Activated CD8-positive, alpha-beta T cell treated with anti-CD3 and anti-CD28 coated beads for 36 hours (primary cell): Measurements from ENCODE around the gene TNFSF8. TPM values are rescaled to one million over a fixed set of nuclear protein-coding genes. Genes with fewer than 3 reads are reported as not detected.

Experiments used
- ATAC-seq: fragments of 200-7000 bp; cut with Tn5 transposase; one replicate; pipeline ENCODE4 v1.10.0; 2021; ENCODE audit warnings: mild to moderate bottlenecking, moderate library complexity
- CTCF ChIA-PET: fragments of 350-600 bp; sonication (Branson Sonifier 250); formaldehyde crosslinking; loops from one replicate; lab custom pipeline; 2021; ENCODE audit warnings: antibody characterized with exemption; lab: Charles Lee
- POLR2A ChIA-PET: fragments of 350-600 bp; sonication (Branson Sonifier 250); formaldehyde crosslinking; loops from one replicate; lab custom pipeline; 2021; ENCODE audit warnings: antibody characterized with exemption; lab: Charles Lee
- DNase-seq: peaks from one replicate; pipeline ENCODE4 v3.0.0-alpha.2; 2020
- H3K27ac Mint-ChIP-seq: one replicate; pipeline ENCODE4 v1.8.0; 2021; ENCODE audit warnings: mild to moderate bottlenecking, mixed read lengths
- H3K27me3 Mint-ChIP-seq: one replicate; pipeline ENCODE4 v1.8.0; 2021; ENCODE audit warnings: mixed read lengths
- H3K36me3 Mint-ChIP-seq: one replicate; pipeline ENCODE4 v1.8.0; 2021; ENCODE audit warnings: low read depth, mixed read lengths
- H3K4me1 Mint-ChIP-seq: one replicate; pipeline ENCODE4 v1.8.0; 2021; ENCODE audit warnings: low read depth, mixed read lengths
- H3K4me3 Mint-ChIP-seq: one replicate; pipeline ENCODE4 v1.8.0; 2021; ENCODE audit warnings: mild to moderate bottlenecking, moderate library complexity, mixed read lengths
- H3K9me3 Mint-ChIP-seq: one replicate; pipeline ENCODE4 v1.8.0; 2021; ENCODE audit warnings: mixed read lengths
- intact Hi-C: fragments of 100-400 bp; cut with micrococcal nuclease; formaldehyde crosslinking; loops from one replicate; pipeline ENCODE4 v1.10.0; 2022
- total RNA-seq, 2 experiments: library from RNA; stranded (reverse); gene quantifications; one replicate each; pipeline ENCODE4 v1.2.3, GENCODE V29; 2021
- TF ChIP-seq, protein P1 (sequence below): fragments of 200-600 bp; IDR thresholded peaks from one replicate; pipeline ENCODE4 v1.8.0; 2022; ENCODE audit warnings: antibody characterized with exemption, mild to moderate bottlenecking

TNFSF8 gene
- total RNA-seq, 2 experiments from 2014 or later = 21.7 to 23.9 TPM

DNA sequence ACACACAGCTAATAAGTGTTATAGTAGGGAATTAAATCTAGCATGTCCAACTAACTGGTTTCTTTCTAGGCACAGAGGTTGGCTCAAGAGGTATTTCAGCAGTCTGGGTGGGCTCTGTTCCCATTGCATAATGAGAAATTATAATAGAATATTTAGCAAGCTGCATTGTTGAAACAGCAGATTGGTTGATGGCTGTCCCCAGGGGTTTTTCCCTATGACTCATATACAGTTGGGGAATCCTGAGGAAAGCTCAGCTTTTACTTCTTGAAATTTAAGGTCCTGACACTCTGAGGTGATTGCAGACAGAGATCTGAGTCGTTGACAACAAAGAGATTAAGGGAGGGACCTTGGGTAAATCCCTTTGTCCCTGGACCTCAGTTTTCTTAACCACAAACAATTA, 38.3 kb upstream of the TNFSF8 start:
- Mint-ChIP-seq H3K4me1 (peaks cover 23% of the 10 kb centered on the region), H3K27ac (peak overlapping the region; percentile 51), H3K9me3 (peaks cover 4% of the 10 kb centered on the region), H3K36me3 (no peaks in the 10 kb centered on the region), H3K4me3 (no peak overlapping the region), H3K27me3 (no peaks in the 10 kb centered on the region)
- ATAC-seq (peak; percentile 79), DNase-seq (peak; percentile 26)
- intact Hi-C loops = loop anchor here (2.0 kb wide), 1 partner anchor 20 kb away; no protein-coding TSS in a partner anchor
- POLR2A ChIA-PET = interaction anchor here (1.2 to 2.2 kb wide), 3 partner anchors 10 to 38 kb away, joined by 3 to 7 read pairs (median 5); no protein-coding TSS in a partner anchor
- CTCF ChIA-PET = interaction anchor here (1.2 to 1.8 kb wide), 4 partner anchors 37 to 287 kb away, joined by 3 to 7 read pairs (median 4); no protein-coding TSS in a partner anchor
- TF ChIP-seq, protein P1, sequence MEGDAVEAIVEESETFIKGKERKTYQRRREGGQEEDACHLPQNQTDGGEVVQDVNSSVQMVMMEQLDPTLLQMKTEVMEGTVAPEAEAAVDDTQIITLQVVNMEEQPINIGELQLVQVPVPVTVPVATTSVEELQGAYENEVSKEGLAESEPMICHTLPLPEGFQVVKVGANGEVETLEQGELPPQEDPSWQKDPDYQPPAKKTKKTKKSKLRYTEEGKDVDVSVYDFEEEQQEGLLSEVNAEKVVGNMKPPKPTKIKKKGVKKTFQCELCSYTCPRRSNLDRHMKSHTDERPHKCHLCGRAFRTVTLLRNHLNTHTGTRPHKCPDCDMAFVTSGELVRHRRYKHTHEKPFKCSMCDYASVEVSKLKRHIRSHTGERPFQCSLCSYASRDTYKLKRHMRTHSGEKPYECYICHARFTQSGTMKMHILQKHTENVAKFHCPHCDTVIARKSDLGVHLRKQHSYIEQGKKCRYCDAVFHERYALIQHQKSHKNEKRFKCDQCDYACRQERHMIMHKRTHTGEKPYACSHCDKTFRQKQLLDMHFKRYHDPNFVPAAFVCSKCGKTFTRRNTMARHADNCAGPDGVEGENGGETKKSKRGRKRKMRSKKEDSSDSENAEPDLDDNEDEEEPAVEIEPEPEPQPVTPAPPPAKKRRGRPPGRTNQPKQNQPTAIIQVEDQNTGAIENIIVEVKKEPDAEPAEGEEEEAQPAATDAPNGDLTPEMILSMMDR = no peak

DNA sequence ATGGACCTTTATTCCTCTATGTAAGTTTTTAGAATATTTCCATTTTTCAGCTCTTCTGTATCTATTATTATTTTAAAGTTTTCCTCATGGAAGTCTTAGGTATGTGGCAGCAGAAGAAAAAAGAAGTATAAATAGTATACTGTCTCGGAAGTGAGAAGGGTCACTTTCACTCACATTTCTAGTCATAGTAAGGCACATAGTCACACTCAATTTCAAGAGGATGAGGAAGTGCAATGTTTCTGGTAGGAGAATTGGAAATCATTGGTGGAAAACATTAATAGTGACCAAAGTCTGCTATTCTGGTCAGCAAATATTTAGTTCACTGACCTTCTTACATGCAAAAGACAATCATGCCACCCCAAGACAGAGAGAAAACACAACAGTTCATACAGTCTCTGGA, 35.2 kb upstream of the TNFSF8 start:
- H3K9me3 Mint-ChIP-seq = peaks cover 29% of the 10 kb centered on the region
- ChIA-PET POLR2A (interaction anchor here (0.7 kb wide), 1 partner anchor 541 kb away, joined by 4 read pairs; no protein-coding TSS in a partner anchor), CTCF (interaction anchor here (1.0 kb wide), 1 partner anchor 56 kb away, joined by 3 read pairs; no protein-coding TSS in a partner anchor)
- no peak overlapping the region for H3K4me3 Mint-ChIP-seq
- H3K27ac Mint-ChIP-seq = no peak overlapping the region
- TF ChIP-seq, protein P1 = no peak
- intact Hi-C loops = no loop called here
- ATAC-seq (no peak), DNase-seq (no peak)
- peaks cover 12% of the 10 kb centered on the region for H3K36me3 Mint-ChIP-seq
- H3K4me1 Mint-ChIP-seq = peaks cover 24% of the 10 kb centered on the region
- H3K27me3 Mint-ChIP-seq = no peaks in the 10 kb centered on the region

DNA sequence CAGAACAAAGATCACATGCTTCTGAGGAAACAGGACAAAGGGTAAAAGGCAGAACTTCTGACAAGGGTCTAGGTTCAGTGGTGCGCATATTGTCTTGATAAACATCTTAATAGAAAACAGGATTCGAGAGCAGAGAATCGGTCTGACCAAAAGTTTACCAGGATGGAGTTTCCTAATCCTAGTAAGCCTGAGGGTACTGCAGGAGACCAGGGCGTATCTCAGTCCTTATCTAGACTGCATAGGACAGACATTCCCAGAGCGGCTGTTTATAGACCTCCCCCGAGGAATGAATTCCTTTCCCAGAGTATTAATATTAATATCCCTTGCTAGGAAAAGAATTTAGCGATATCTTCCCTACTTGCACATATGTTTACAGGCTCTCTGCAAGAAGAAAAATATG, 32.4 kb upstream of the TNFSF8 start:
- CTCF ChIA-PET = no interaction called here
- intact Hi-C loops = no loop called here
- Mint-ChIP-seq H3K4me3 (no peak overlapping the region), H3K4me1 (peaks cover 34% of the 10 kb centered on the region), H3K27ac (no peak overlapping the region), H3K27me3 (no peaks in the 10 kb centered on the region), H3K9me3 (peaks cover 49% of the 10 kb centered on the region), H3K36me3 (peaks cover 32% of the 10 kb centered on the region)
- no peak for ATAC-seq
- no peak for DNase-seq
- TF ChIP-seq, protein P1 = no peak
- POLR2A ChIA-PET = no interaction called here

DNA sequence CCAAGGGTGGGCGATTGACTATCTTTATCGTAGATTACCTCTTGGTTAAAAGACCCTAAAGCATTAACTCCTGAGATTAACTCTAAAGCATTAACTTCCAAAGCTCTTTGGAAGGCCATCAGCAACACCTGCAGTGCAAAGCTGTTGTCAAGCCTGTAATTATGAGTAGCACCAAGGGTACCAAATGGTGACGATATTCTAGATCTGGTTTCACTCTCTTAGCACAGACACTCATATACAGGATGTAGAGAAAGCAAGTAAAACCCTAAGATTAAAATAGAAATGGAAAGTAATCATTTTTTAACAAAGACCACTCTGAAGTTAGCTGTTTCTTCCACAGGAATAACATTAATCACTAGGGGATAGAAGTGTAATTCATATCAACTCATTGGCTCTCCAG, 29.9 kb upstream of the TNFSF8 start:
- Mint-ChIP-seq H3K4me3 (no peak overlapping the region), H3K36me3 (peaks cover 35% of the 10 kb centered on the region), H3K9me3 (peaks cover 49% of the 10 kb centered on the region), H3K4me1 (peaks cover 47% of the 10 kb centered on the region), H3K27me3 (no peaks in the 10 kb centered on the region), H3K27ac (peak overlapping the region; percentile 82)
- intact Hi-C loops = no loop called here
- ChIA-PET CTCF (interaction anchor here (1.0 to 2.9 kb wide), 7 partner anchors 10 to 280 kb away, joined by 3 to 8 read pairs (median 3); no protein-coding TSS in a partner anchor), POLR2A (interaction anchor here (0.6 to 1.7 kb wide), 6 partner anchors 14 to 53 kb away, joined by 3 to 5 read pairs (median 3); partner anchors contain the start of gene TNFSF8)
- TF ChIP-seq, protein P1 = no peak
- DNase-seq = no peak
- ATAC-seq = peak; percentile 38

DNA sequence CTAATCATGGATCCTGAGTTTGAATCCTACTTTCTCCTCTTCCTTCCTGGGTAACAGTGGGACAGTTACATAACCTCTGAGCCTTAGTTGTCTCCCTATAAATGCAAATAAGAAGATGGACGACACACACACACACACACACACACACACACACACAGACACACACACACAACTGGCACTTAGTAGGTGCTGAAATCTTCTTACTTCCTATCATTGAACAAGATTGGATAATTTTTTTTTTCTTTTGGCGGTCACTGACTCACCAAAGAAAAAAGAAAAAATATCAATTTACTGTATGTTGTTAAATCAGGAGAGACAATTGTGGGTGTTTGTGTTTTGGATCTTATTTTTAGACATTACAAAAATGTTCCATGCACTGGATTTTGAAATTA, 28.4 kb upstream of the TNFSF8 start:
- H3K9me3 Mint-ChIP-seq = peaks cover 49% of the 10 kb centered on the region
- ChIA-PET CTCF (interaction anchor here (1.0 kb wide), 1 partner anchor 56 kb away, joined by 4 read pairs; no protein-coding TSS in a partner anchor), POLR2A (interaction anchor here (0.8 to 1.7 kb wide), 3 partner anchors 11 to 60 kb away, joined by 3 to 5 read pairs (median 4); no protein-coding TSS in a partner anchor)
- no peak overlapping the region for H3K4me3 Mint-ChIP-seq
- H3K36me3 Mint-ChIP-seq = peaks cover 35% of the 10 kb centered on the region
- peak overlapping the region; percentile 99 for H3K27ac Mint-ChIP-seq
- TF ChIP-seq, protein P1 = no peak
- intact Hi-C loops = loop anchor here (5.0 kb wide), 2 partner anchors 33 to 48 kb away; no protein-coding TSS in a partner anchor
- no peaks in the 10 kb centered on the region for H3K27me3 Mint-ChIP-seq
- DNase-seq (no peak), ATAC-seq (no peak)
- peaks cover 54% of the 10 kb centered on the region for H3K4me1 Mint-ChIP-seq
